GM12873 (cell line): ENCODE measurements around the gene SART1.

Experiments used
- CTCF ChIP-seq: IDR thresholded peaks from 2 replicates; pipeline ENCODE4 v1.5.1; 2012; ENCODE audit warnings: low read depth, mild to moderate bottlenecking, moderate library complexity, low read length, control low read depth; ENCODE audit not compliant: insufficient read depth; ENCODE audit errors: missing control alignments

SART1 gene

GRCh38 chr11:65917434-65918210, 43.9 kb upstream of the SART1 start:
- no peak for TF ChIP-seq CTCF

GRCh38 chr11:65918211-65919140, 43.1 kb upstream of the SART1 start, which contains the start of gene C11orf68:
TSS of gene C11orf68 (minus strand) at chr11:65919062. CDS start at chr11:65919031, 31 bp downstream.
- TF ChIP-seq CTCF = no peak

GRCh38 chr11:65919141-65919572, 42.4 kb upstream of the SART1 start, which contains the start of gene DRAP1:
TSS of gene DRAP1 (plus strand) at chr11:65919426. CDS start at chr11:65919502, 76 bp downstream.
- no peak for TF ChIP-seq CTCF

- TF ChIP-seq CTCF = no peak
These were observed 41.8 kb upstream of the SART1 start for GRCh38 chr11:65919573-65920371.

GRCh38 chr11:65920372-65920802, 41.1 kb upstream of the SART1 start:
- TF ChIP-seq CTCF = no peak

GRCh38 chr11:65921033-65921555, 40.4 kb upstream of the SART1 start:
- no peak for TF ChIP-seq CTCF
